Stimulated activated CD4-positive, alpha-beta T cell treated with anti-CD3 and anti-CD28 coated beads, Interleukin-4, amount 100 ng/mL, for 48 hours (primary cell): ENCODE data around the gene PRDM2.

Experiments used
- DNase-seq, 2 donors: peaks; one replicate each; pipeline ENCODE4 v3.0.0-alpha.2; 2020; ENCODE audit warnings: low read depth in 2 of 2

PRDM2 gene

DNA sequence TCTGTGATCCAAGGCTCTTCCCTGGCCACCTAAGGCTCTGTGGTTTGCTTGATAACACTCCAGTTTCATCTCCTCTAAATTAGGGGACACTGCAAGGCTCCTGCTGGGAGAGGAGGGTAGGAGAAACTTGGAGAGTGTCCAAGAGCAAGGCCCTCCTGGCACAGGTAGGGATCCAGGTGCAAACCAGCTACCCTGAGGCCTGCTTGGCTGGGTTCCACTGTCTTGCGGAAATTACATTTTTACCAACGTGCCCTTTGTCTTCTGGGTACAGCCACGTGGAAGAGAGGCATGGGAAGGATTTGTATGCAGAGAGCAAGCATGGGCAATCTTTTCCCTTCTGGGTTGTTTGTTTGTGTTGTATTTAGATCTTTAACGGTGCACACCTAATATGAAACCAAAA lies 132.5 kb downstream of the PRDM2 start:
- DNase-seq, result no peak

DNA sequence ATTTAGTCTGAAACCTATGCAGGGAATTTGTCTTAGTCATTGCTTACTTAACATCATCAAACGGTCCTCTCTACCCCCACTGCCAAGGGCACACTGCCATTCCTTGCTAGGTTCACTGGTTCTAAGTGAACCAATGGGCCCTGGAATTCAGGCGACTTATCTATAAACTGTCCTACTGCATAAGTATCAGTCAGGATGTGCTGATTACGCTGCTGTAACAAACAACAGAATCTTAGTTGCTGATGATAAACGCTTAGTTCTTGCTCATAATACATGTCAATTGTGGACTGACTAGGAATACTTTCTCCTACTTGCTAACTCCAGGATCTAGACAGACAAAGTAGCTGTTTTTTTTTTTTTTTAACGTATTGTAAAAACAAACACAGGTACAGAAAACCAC lies 136.1 kb downstream of the PRDM2 start:
- DNase-seq, result no peak

- DNase-seq, result no peak
These were observed 136.6 kb downstream of the PRDM2 start for GRCh38 chr1:13836631-13837030.

DNA sequence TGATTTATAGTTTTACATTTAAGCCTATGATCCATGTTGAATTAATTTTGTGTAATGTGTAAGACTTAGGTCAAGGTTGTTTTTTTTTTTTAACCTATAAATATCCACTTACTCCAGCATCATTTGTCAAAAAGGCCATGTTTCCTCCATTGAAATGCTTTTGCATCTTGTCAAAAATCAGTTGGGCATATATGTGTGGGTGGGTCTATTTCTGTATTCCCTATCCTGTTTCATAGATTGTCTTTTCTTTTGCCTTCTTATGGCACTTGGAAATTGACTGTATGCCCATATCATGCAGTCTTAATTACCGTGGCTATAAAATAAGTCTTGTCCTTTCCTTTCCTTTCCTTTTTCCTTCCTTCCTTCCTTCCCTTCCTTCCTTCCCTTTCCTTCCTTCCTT lies 138.2 kb downstream of the PRDM2 start:
- no peak for DNase-seq

- no peak for DNase-seq
These were observed 142.5 kb downstream of the PRDM2 start for GRCh38 chr1:13842497-13842896.

- no peak for DNase-seq
These were observed 151.7 kb downstream of the PRDM2 start for GRCh38 chr1:13851726-13852125.

GRCh38 chr1:13855554-13855953 lies 155.6 kb downstream of the PRDM2 start:
- no peak for DNase-seq

DNA sequence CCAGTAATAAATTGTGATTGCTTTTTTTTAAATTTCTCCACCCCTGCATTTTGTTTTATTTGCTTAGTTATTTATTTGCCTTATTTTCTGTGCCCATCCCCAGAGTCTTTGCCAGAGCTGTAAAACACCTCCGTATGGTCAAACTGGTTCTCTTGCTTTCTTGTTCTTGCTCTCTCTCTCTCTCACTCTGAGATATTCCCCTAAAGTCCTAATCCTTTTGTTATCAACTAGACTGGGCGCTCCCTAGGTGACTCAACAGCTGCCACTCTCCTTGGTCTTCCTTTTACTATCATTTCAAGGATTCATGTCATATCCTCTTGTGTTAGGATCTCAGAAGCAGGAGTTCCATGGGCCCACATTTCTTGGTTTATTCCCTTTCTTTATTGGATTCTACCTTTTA lies 160.0 kb downstream of the PRDM2 start:
- DNase-seq, result no peak

- DNase-seq, result no peak
These were observed 164.8 kb downstream of the PRDM2 start for GRCh38 chr1:13864760-13865159.

DNA sequence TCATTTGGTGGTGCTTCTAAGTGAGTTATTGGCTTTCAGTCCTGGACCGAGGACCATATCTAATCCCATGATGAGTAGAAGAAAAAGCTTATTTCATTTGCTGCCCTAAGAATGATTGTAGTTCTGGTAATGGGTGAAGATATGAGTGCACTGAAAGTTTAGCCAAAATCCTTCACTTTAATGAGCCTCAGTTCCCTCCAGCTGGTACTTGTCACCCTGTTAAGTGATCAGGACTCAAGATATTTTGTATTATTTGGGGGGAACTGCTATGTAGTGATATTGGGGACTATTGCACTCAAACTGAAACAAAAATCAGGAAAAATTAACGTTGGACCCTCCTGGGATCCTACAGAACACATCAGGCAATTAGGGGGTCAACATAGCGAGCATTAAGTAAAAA lies 165.9 kb downstream of the PRDM2 start:
- no peak for DNase-seq

- DNase-seq, result no peak
These were observed 167.6 kb downstream of the PRDM2 start for GRCh38 chr1:13867603-13868002.

DNA sequence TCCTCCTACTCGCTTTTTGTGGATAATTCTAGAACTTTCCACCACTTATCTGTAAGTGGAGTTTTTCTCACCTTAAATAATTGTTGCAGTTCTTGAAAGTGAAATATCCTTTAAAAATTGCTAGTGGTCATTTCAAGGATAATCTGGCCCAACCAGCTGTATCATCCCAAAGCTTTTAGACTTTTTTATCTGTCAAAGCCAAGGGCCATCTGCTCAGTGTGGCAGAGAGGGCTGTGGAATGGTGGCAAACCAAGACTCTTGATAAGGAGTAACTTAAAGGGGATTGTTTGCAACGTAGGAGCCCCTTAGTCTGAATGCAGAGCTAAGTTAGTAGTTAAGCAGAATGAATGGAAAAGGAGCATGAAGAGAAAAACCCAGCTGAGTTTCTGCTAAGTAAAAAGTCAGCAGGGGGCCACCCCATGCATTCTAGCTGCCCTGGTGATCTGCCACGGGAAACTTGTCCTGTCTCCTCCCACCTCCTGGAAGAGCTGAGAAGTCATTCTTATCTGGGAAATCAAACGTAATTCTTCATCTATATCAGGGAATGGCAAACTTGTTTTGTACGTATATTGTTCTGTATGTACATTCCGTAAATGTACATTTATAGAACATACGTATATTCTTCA lies 169.3 kb downstream of the PRDM2 start:
- no peak for DNase-seq

DNA sequence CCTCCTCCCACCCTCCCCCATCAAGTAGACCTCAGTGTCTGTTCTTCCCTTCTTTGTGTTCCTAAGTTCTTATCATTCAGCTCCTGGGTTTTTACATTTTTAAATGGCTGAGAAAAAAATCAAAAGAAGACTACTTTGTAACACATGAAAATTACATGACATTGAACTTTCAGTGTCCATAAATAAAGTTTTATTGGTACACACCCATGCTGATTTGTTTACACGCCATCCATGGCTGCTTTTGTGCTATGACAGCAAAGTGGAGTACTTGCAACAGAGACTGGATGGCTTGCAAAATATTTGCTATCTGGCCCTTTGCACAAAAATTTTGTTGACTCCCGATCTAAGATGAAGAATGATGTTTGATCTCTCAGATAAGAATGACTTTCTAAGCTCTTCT lies 171.4 kb downstream of the PRDM2 start:
- no peak for DNase-seq

DNA sequence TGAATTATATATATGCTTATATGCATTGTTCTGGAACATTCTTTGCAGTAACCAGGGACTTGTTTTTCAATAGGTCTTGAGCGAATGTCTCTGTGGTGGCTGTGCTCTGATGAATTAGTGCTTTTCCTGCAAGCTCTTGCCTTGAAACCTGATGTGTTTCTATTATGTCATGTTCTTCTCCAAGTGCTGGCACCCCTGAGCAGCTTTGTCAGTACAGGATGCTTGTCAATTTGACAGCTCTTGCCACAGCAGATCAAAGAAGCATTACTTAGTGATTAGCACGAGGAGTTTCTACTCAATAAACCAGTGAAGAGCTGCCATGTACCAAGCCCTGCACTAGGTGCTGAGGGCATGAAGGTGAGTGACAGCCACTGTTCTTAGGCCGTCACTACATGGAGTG lies 171.9 kb downstream of the PRDM2 start:
- DNase-seq, result no peak

DNA sequence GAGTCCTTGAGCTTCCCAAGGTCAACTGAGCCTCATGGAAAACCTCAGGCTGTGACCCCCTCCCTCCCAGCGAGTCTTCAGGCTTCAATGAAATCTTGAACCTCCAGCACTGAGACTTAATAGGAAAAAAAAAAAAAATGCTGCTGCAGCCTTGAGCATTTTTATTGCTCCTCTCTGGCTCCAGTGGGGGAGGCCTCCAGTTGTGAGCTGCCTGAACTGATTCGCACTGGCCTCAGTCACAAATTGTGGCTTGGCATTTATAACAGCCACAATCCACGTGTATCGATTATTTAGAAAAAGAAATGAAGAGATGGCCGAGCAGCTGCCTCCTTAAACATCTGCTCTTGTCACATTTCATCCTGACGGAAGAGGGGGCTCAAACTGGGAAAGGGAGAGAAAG lies 173.0 kb downstream of the PRDM2 start:
- DNase-seq, result no peak
